HepG2 (cell line): ENCODE data around the gene YIPF1. TPM values are rescaled to one million over a fixed set of nuclear protein-coding genes. Genes with fewer than 3 reads are reported as not detected.

ENCODE experiments used
- ATAC-seq: fragments of 200-7000 bp; cut with Tn5 transposase; 3 replicates; pipeline ENCODE4 v1.9.1; 2020; ENCODE audit warnings: mild to moderate bottlenecking, moderate library complexity
- BruUV-seq: library from RNA; stranded (reverse); fragments of 400-500 nt; replicated peaks from 2 replicates; lab custom pipeline; 2021; lab: Mats Ljungman, UMichigan
- CTCF ChIA-PET: fragments of 300-600 bp; formaldehyde crosslinking; extraction: SDS; loops from one replicate; lab custom pipeline; 2021; ENCODE audit warnings: low total read pairs, inconsistent platforms, low intra/inter-chr PET ratio; lab: Yijun Ruan, JAX
- POLR2A ChIA-PET: fragments of 350-600 bp; sonication (Branson Sonifier 250); formaldehyde crosslinking; loops from one replicate; lab custom pipeline; 2020; ENCODE audit warnings: antibody characterized with exemption, inconsistent platforms; lab: Yijun Ruan, JAX
- DNase-seq: peaks from one replicate; pipeline ENCODE4 v3.0.0-alpha.2; 2015; ENCODE audit warnings: low spot score
- FAIRE-seq: peaks from 3 replicates; lab custom pipeline; 2011; peaks lifted over from hg19 to GRCh38; lab: Jason Lieb, UNC
- H2AFZ ChIP-seq: one replicate; pipeline ENCODE4 v1.6.1; 2011; ENCODE audit warnings: low read length, inconsistent platforms
- H3K27ac ChIP-seq: fragments of 300-600 bp; 3 replicates; pipeline ENCODE4 v1.8.0; 2011; ENCODE audit warnings: mixed run types, mild to moderate bottlenecking, mixed read lengths, low read length, inconsistent platforms; ENCODE audit not compliant: insufficient read depth; ENCODE audit errors: extremely low read length
- H3K27me3 ChIP-seq, 2 experiments: fragments of 200-600 bp in 1 of 2; 2 replicates in 1 of 2; 3 replicates in 1 of 2; pipeline versions ENCODE4 v1.6.0 to v1.8.0; 2011; ENCODE audit warnings: low read length in 2 of 2, mild to moderate bottlenecking in 2 of 2, moderate library complexity in 2 of 2, inconsistent platforms in 1 of 2; ENCODE audit not compliant: insufficient read depth in 2 of 2, control insufficient read depth in 1 of 2
- H3K36me3 ChIP-seq, 2 experiments: fragments of 200-600 bp in 1 of 2; replicated peaks in 1 of 2; 2 replicates in 1 of 2; 3 replicates in 1 of 2; pipeline versions ENCODE4 v1.5.1 to v1.8.0; 2011; ENCODE audit warnings: low read length in 2 of 2, inconsistent platforms in 1 of 2; ENCODE audit not compliant: insufficient read depth in 2 of 2, control insufficient read depth in 1 of 2
- H3K4me1 ChIP-seq: 2 replicates; pipeline ENCODE4 v1.5.1; 2012; ENCODE audit warnings: low read length, inconsistent platforms; ENCODE audit not compliant: insufficient read depth
- H3K4me2 ChIP-seq: 2 replicates; pipeline ENCODE4 v1.6.0; 2011; ENCODE audit warnings: low read depth, low read length, inconsistent platforms
- H3K4me3 ChIP-seq, 3 experiments: fragments of 200-600 bp in 1 of 3; sonication (generic), shearing (Covaris generic) in 1 of 3; replicated peaks in 1 of 3; 2 replicates each; pipeline ENCODE4 v1.5.1; 2011 to 2016; ENCODE audit warnings: low read length in 3 of 3, inconsistent platforms in 2 of 3, low read depth in 2 of 3, mild to moderate bottlenecking in 2 of 3, control low read depth in 1 of 3, mixed read lengths in 1 of 3; ENCODE audit not compliant: insufficient read depth in 1 of 3
- H3K79me2 ChIP-seq: one replicate; pipeline ENCODE4 v1.6.1; 2011; ENCODE audit warnings: low read length, inconsistent platforms; ENCODE audit not compliant: insufficient read depth
- H3K9ac ChIP-seq: 2 replicates; pipeline ENCODE4 v1.6.0; 2011; ENCODE audit warnings: mild to moderate bottlenecking, low read depth, low read length, inconsistent platforms; ENCODE audit not compliant: insufficient read depth
- H3K9me3 ChIP-seq: 2 replicates; pipeline ENCODE4 v1.5.1; 2012; ENCODE audit warnings: mild to moderate bottlenecking, low read length
- H4K20me1 ChIP-seq: 2 replicates; pipeline ENCODE4 v1.6.0; 2011; ENCODE audit warnings: inconsistent platforms, mild to moderate bottlenecking, low read length, moderate library complexity; ENCODE audit not compliant: insufficient read depth
- CEBPG ChIP-seq: IDR thresholded peaks from 2 replicates; pipeline ENCODE4 v1.6.1; 2016
- GATAD1 ChIP-seq: IDR thresholded peaks from 2 replicates; pipeline ENCODE4 v1.6.1; 2016; ENCODE audit warnings: missing genetic modification reagents, missing compliant biosample characterization
- GTF2F1 ChIP-seq: fragments of 150-350 bp; IDR thresholded peaks from 2 replicates; pipeline ENCODE4 v1.6.1; 2014; ENCODE audit warnings: low read length
- HNF4A ChIP-seq: sonication (generic); formaldehyde crosslinking; IDR thresholded peaks from 2 replicates; pipeline ENCODE4 v1.4.0; 2020; ENCODE audit warnings: missing genetic modification reagents
- LRRFIP1 ChIP-seq: sonication (generic); formaldehyde crosslinking; conservative IDR thresholded peaks from 2 replicates; pipeline ENCODE4 v1.4.0; 2020; ENCODE audit warnings: missing genetic modification reagents
- SMAD1 ChIP-seq: sonication (generic); formaldehyde crosslinking; IDR thresholded peaks from 2 replicates; pipeline ENCODE4 v1.4.0; 2020; ENCODE audit warnings: missing genetic modification reagents, low read depth, mild to moderate bottlenecking, borderline replicate concordance
- TEAD3 ChIP-seq: optimal IDR thresholded peaks from 2 replicates; pipeline ENCODE3; 2016; ENCODE audit warnings: borderline replicate concordance
- WIZ ChIP-seq: sonication (generic); formaldehyde crosslinking; IDR thresholded peaks from 2 replicates; pipeline ENCODE4 v1.5.1; 2020; ENCODE audit warnings: mild to moderate bottlenecking, missing genetic modification reagents
- ZBTB38 ChIP-seq: sonication (generic); formaldehyde crosslinking; IDR thresholded peaks from 2 replicates; pipeline ENCODE4 v1.5.1; 2020; ENCODE audit warnings: mild to moderate bottlenecking, missing genetic modification reagents
- ZC3H13 ChIP-seq: sonication (generic); formaldehyde crosslinking; IDR thresholded peaks from 2 replicates; pipeline ENCODE4 v1.8.1; 2023; ENCODE audit warnings: mild to moderate bottlenecking, missing genetic modification reagents, moderate library complexity
- ZNF841 ChIP-seq: sonication (generic); formaldehyde crosslinking; IDR thresholded peaks from 2 replicates; pipeline ENCODE4 v1.8.1; 2023; ENCODE audit warnings: missing genetic modification reagents, borderline replicate concordance
- WGBS: methylation state at CpG from one replicate; pipeline ENCODE4 v1.1.6; 2017; ENCODE audit warnings: low lambda C conversion rate; 5-methylcytosine and 5-hydroxymethylcytosine counted together
- in situ Hi-C: cut with HindIII; loops from 2 replicates; pipeline ENCODE4 v1.10.0; 2017; ENCODE audit warnings: low pct_unique_long_range_greater_than_20kb; ENCODE audit not compliant: extremely low pct_ligation_motif_present
- intact Hi-C: fragments of 100-400 bp; cut with micrococcal nuclease; formaldehyde crosslinking; loops from one replicate; pipeline ENCODE4 v1.10.0; 2022; ENCODE audit not compliant: unreplicated experiment
- polyA plus RNA-seq, 8 experiments: library from polyadenylated mRNA; depleted of rRNA in 3 of 8; stranded (reverse) in 7 of 8; unstranded in 1 of 8; fragments of >200 nt; fragmentation: Illumina TruSeq in 4 of 8; extraction: Trizol in 4 of 8; gene quantifications; 2 replicates each; pipeline versions ENCODE4 v1.2.1 to v1.2.3, GENCODE V29; 2011 to 2016; ENCODE audit warnings: low read depth in 4 of 8, missing spikeins in 1 of 8, mixed read lengths in 1 of 8; ENCODE audit not compliant: insufficient read depth in 1 of 8
- total RNA-seq, 5 experiments: library from RNA; depleted of rRNA; stranded (reverse); fragments of >200 nt; fragmentation: Illumina TruSeq; extraction: Trizol; gene quantifications; 2 replicates each; pipeline ENCODE4 v1.2.3, GENCODE V29; 2016; ENCODE audit warnings: low read depth in 1 of 5

The YIPF1 gene
- total and polyA plus RNA-seq, 2 of the 13 experiments (the other 11 are each of a cell fraction or from before 2014, with no cell fraction given): 21.1 to 31.9 TPM

GRCh38 chr1:53896635-53897229 lies 7.1 kb upstream of the YIPF1 start (continued):
- no peak for TF ChIP-seq WIZ (CRISPR knock-in tag)
- TF ChIP-seq TEAD3 (CRISPR knock-in tag): peak; percentile 61
- no peak for TF ChIP-seq ZC3H13 (CRISPR knock-in tag)
- TF ChIP-seq CEBPG (CRISPR knock-in tag): peak; percentile 62

- Histone ChIP-seq H3K4me1 (peaks cover 83% of the 10 kb centered on the region), H3K27ac (peak overlapping the region; percentile 37)
- intact Hi-C loops: no loop called here
These were observed 5.8 kb upstream of the YIPF1 start for GRCh38 chr1:53895421-53895820.

GRCh38 chr1:53894644-53895043 lies 5.0 kb upstream of the YIPF1 start:
- Histone ChIP-seq H3K27me3 (no peaks in the 10 kb centered on the region; a peak in 1 of 5 replicates), H3K4me3 (peak overlapping the region; percentile 43 to 72 (median 55)), H3K4me1 (peaks cover 81% of the 10 kb centered on the region), H3K4me2 (peak overlapping the region; percentile 88), H4K20me1 (no peaks in the 10 kb centered on the region), H3K9me3 (no peaks in the 10 kb centered on the region), H3K36me3 (no peaks in the 10 kb centered on the region), H3K27ac (peak overlapping the region; percentile 51), H3K79me2 (peaks cover 13% of the 10 kb centered on the region), H2AFZ (peak overlapping the region; percentile 64), H3K9ac (peak overlapping the region; percentile 53)
- ChIA-PET CTCF (no interaction called here), POLR2A (interaction anchor here (0.9 to 2.0 kb wide), 6 partner anchors 12 to 51 kb away, joined by 3 to 19 read pairs (median 6); partner anchors contain the start of genes IFT25 and LRRC42)
- intact Hi-C loops: loop anchor here (5.0 kb wide), 1 partner anchor 53 kb away; the partner anchor contains the start of genes IFT25 and LRRC42
- in situ Hi-C loops: loop anchor here (5.0 kb wide), 1 partner anchor 48 kb away; no protein-coding TSS in a partner anchor
- ATAC-seq (peak; percentile 48), FAIRE-seq (no peak), DNase-seq (peak; percentile 33)
- BruUV-seq: no TSS peak
- 5% methylated on average over 5 of the region's 5 CpGs for WGBS
- TF ChIP-seq HNF4A (CRISPR knock-in tag) (peak; percentile 34; the same call in 1 of the 2 replicates), LRRFIP1 (CRISPR knock-in tag) (no peak), GATAD1 (no peak), SMAD1 (CRISPR knock-in tag) (no peak), ZNF841 (CRISPR knock-in tag) (no peak), CEBPG (CRISPR knock-in tag) (peak; percentile 80)

More at GRCh38 chr1:53895421-53895820, 5.8 kb upstream of the YIPF1 start:
- ChIA-PET POLR2A (interaction anchor here (0.7 to 1.4 kb wide), 3 partner anchors 17 to 50 kb away, joined by 3 to 6 read pairs (median 3); partner anchors contain the start of genes IFT25 and LRRC42), CTCF (no interaction called here)
- Histone ChIP-seq H4K20me1 (no peaks in the 10 kb centered on the region), H3K9me3 (no peaks in the 10 kb centered on the region), H3K9ac (peak overlapping the region; percentile 41; the same call in 1 of the 2 replicates), H3K4me2 (peak overlapping the region; percentile 88), H3K4me3 (peak overlapping the region; percentile 7 to 40 (median 37); a peak in 3 of 6 replicates), H2AFZ (peak overlapping the region; percentile 34), H3K36me3 (no peaks in the 10 kb centered on the region), H3K27me3 (no peaks in the 10 kb centered on the region), H3K79me2 (peaks cover 13% of the 10 kb centered on the region)
- no TSS peak for BruUV-seq
- 70% methylated on average over 6 of the region's 6 CpGs for WGBS
- ATAC-seq: no peak
- DNase-seq: no peak
- TF ChIP-seq GTF2F1 (no peak), ZBTB38 (CRISPR knock-in tag) (peak; percentile 29; the same call in 1 of the 2 replicates)
- in situ Hi-C loops: no loop called here
- FAIRE-seq: no peak
